Peyer's patch (tissue), 4 donors: ENCODE results near the gene TRIP10.

ENCODE experiments used
- CTCF ChIP-seq, 6 experiments: fragments of 450-650 bp in 4 of 6; fragments of 200-600 bp in 2 of 6; sonication (generic) in 1 of 6; IDR thresholded peaks; one replicate each; pipeline ENCODE4 v1.5.1; 2017 to 2019; ENCODE audit warnings: antibody characterized with exemption in 6 of 6, mild to moderate bottlenecking in 3 of 6, moderate library complexity in 1 of 6
- POLR2A ChIP-seq, 2 donors: fragments of 450-650 bp; IDR thresholded peaks; one replicate each; pipeline ENCODE4 v1.5.1; 2017; ENCODE audit warnings: antibody characterized with exemption in 2 of 2, mild to moderate bottlenecking in 2 of 2, moderate library complexity in 2 of 2

- no peak for TF ChIP-seq POLR2A (IDR thresholded peaks at IDR 0.05)
- no peak for TF ChIP-seq CTCF (IDR thresholded peaks at IDR 0.05)
Observed at GRCh38 chr19:6718741-6719539, 20.5 kb upstream of the TRIP10 start.
